Muscle layer of duodenum (tissue), 2 donors: ENCODE results near the gene SYNE1.

Experiments
- H3K27ac ChIP-seq: one replicate; pipeline ENCODE4 v1.7.0; 2013; ENCODE audit warnings: mild to moderate bottlenecking, low read length
- H3K27me3 ChIP-seq: one replicate; pipeline ENCODE4 v1.7.0; 2013; ENCODE audit warnings: low read depth, mild to moderate bottlenecking, control low read depth, low read length
- H3K36me3 ChIP-seq, 2 donors: one replicate each; pipeline ENCODE4 v1.7.0; 2013; ENCODE audit warnings: low read length in 2 of 2, control low read depth in 1 of 2, mild to moderate bottlenecking in 1 of 2; ENCODE audit not compliant: insufficient read depth in 2 of 2, control insufficient read depth in 1 of 2
- H3K4me1 ChIP-seq, 2 donors: one replicate each; pipeline ENCODE4 v1.7.0; 2013; ENCODE audit warnings: low read length in 2 of 2, mild to moderate bottlenecking in 2 of 2, control low read depth in 1 of 2, moderate library complexity in 1 of 2; ENCODE audit not compliant: insufficient read depth in 2 of 2, control insufficient read depth in 1 of 2
- H3K4me3 ChIP-seq, 2 donors: one replicate each; pipeline ENCODE4 v1.7.0; 2013; ENCODE audit warnings: low read length in 2 of 2, low read depth in 1 of 2, mild to moderate bottlenecking in 1 of 2
- H3K9me3 ChIP-seq, 2 donors: one replicate each; pipeline ENCODE4 v1.7.0; 2013; ENCODE audit warnings: low read length in 2 of 2, control low read depth in 1 of 2, mild to moderate bottlenecking in 1 of 2; ENCODE audit not compliant: control insufficient read depth in 1 of 2
- donor health status: healthy.

SYNE1 gene

DNA sequence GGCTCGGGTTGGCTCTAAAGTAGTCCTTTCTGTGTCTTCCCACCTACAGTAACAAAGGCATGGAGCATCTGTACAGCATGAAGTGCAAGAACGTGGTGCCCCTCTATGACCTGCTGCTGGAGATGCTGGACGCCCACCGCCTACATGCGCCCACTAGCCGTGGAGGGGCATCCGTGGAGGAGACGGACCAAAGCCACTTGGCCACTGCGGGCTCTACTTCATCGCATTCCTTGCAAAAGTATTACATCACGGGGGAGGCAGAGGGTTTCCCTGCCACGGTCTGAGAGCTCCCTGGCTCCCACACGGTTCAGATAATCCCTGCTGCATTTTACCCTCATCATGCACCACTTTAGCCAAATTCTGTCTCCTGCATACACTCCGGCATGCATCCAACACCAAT is 538.5 kb downstream of the SYNE1 start:
- no peaks in the 10 kb centered on the region for H3K4me1 ChIP-seq
- H3K36me3 ChIP-seq: no peaks in the 10 kb centered on the region
- H3K4me3 ChIP-seq: no peak overlapping the region
- no peaks in the 10 kb centered on the region for H3K9me3 ChIP-seq
- H3K27me3 ChIP-seq: no peaks in the 10 kb centered on the region
- H3K27ac ChIP-seq: no peak overlapping the region

DNA sequence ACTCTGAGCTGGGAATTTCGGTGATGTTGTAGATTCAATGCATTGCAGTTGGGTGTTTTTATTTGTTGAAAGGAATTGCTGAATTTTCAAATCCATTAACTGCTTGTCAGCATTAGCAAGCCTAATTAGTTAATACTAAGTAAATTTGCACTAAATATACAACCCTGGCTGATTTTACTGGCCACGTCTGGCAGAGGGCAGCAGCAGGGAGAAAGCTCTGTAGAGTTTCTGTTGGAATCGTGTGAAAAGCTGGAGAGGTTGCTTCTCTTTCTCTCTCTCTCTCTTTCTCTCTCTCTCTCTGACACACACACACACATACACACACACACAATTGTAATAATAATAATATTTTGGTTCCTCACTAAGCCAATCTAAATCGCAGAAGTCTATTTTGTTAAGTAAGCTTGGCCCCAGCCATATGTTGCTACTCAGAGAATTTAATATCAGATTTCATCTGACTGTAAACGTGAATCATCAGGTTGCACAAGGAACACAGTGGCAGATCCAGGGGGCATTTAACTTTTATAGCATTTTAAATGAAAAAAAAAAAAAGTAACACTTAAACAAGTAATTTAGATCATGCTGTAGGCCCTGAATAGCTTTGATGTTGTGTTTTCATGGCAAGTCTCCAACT is 540.2 kb downstream of the SYNE1 start:
- Histone ChIP-seq H3K4me3 (no peak overlapping the region), H3K27me3 (no peaks in the 10 kb centered on the region), H3K4me1 (no peaks in the 10 kb centered on the region), H3K9me3 (no peaks in the 10 kb centered on the region), H3K27ac (no peak overlapping the region), H3K36me3 (no peaks in the 10 kb centered on the region)

DNA sequence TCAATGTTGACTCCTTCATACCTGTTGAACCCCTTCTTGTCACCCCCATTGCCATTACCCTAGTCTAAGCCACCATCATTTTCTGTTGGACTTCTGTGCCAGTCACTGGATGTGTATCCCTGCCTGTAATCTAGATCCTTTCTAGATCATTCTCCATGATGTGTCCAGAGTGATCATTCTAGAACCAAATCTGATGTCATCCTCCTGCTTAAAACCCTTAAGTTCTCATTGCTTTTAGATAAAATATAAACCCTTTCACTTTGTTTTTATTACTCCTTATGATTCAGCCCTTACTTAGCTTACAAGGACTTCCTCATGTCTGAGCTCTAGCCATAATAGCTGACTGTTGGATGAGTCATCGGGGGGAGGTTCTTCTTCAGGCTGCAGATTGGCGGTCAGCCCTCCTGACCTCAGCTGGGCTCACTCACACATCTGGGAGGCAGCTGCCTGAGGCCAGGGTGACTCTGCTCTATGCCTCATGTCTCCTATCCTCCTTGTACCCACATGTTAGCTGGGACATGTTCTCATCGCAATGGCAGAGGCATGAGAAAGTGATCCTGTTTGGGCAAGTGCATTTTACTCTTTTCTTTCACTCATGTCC is 542.1 kb downstream of the SYNE1 start:
- no peak overlapping the region for H3K4me3 ChIP-seq
- no peaks in the 10 kb centered on the region for H3K27me3 ChIP-seq
- no peaks in the 10 kb centered on the region for H3K9me3 ChIP-seq
- no peaks in the 10 kb centered on the region for H3K36me3 ChIP-seq
- no peak overlapping the region for H3K27ac ChIP-seq
- no peaks in the 10 kb centered on the region for H3K4me1 ChIP-seq

DNA sequence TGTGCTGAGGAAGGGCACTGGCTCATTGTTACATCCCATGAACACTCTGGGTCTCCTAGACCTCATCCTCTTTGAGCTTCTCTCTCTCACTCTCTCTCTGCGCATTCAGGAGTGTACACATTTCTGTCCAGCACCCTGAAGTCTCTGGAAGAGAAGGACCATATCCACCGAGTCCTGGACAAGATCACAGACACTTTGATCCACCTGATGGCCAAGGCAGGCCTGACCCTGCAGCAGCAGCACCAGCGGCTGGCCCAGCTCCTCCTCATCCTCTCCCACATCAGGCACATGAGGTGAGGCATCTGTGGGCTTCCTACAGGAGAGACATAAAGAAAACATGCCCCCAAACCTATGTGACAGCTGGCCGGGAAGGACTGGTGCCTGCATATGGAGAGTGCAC is 542.9 kb downstream of the SYNE1 start:
- H3K4me1 ChIP-seq: no peaks in the 10 kb centered on the region
- H3K36me3 ChIP-seq: no peaks in the 10 kb centered on the region
- H3K27me3 ChIP-seq: no peaks in the 10 kb centered on the region
- H3K4me3 ChIP-seq: no peak overlapping the region
- H3K27ac ChIP-seq: no peak overlapping the region
- no peaks in the 10 kb centered on the region for H3K9me3 ChIP-seq

DNA sequence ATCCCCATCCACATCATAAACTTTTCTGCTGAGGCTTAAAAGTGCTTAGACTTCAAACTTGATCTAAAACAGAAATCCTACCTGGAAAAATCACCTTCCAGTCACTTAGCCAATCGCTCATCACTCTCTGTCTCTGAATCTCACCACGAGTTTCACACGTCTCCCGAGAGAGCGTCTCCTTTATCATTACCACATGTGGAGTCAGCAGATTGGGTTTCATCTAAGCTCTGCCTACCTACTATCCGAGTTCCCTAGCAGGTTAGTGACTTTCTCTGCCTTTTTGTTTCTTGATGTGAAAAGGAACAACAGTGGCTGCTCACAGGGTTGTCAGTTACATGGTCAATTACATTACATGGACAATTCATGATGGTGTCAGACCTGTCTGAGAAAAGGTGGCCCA is 543.5 kb downstream of the SYNE1 start:
- Histone ChIP-seq H3K4me1 (no peaks in the 10 kb centered on the region), H3K36me3 (no peaks in the 10 kb centered on the region), H3K27ac (no peak overlapping the region), H3K4me3 (no peak overlapping the region), H3K9me3 (no peaks in the 10 kb centered on the region), H3K27me3 (no peaks in the 10 kb centered on the region)

DNA sequence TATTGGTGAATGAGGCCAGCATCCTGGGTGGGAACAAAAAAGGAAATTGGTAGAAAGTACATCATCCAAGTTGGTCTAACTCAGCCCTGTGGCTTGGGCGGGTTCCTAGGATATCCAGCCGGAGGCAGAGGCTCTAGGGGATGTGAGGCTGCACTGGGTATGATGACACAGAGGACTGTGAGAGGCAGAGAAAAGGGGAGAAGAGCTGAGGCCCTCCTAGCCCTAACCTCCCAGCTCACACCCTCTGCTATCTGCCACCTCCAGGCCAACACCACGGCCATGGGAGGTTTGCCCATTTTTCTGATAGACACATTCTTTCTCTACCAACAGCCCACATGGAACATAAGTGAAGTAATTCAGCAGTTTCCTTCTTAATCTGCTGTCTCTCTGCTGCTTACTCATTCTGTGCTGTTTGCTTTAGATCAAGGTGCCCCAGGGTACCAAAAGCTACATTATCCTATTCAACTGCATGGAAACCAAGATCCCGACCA is 545.3 kb downstream of the SYNE1 start:
- Histone ChIP-seq H3K27ac (no peak overlapping the region), H3K4me3 (no peak overlapping the region), H3K9me3 (no peaks in the 10 kb centered on the region), H3K27me3 (no peaks in the 10 kb centered on the region), H3K36me3 (no peaks in the 10 kb centered on the region), H3K4me1 (no peaks in the 10 kb centered on the region)

DNA sequence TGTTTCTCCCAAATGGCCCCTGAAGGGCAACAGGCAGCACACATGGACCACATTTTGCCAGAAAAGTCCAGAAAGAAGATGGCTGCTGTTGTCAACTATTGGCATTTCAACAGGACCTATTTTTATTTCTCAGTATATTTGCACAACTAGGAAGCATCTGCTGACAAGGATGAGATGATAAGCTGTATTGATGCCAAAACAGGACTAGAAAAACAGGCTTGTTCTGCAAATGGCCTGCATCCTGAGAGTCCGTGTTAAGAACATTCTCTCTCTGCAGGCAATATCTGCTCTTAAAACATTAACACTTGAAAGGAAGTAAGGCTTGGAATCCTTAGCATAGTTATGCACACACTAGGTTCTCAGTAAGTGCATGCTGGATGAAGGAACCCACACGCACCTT is 546.0 kb downstream of the SYNE1 start:
- no peaks in the 10 kb centered on the region for H3K36me3 ChIP-seq
- no peak overlapping the region for H3K27ac ChIP-seq
- no peaks in the 10 kb centered on the region for H3K9me3 ChIP-seq
- no peak overlapping the region for H3K4me3 ChIP-seq
- H3K4me1 ChIP-seq: no peaks in the 10 kb centered on the region
- H3K27me3 ChIP-seq: no peaks in the 10 kb centered on the region

DNA sequence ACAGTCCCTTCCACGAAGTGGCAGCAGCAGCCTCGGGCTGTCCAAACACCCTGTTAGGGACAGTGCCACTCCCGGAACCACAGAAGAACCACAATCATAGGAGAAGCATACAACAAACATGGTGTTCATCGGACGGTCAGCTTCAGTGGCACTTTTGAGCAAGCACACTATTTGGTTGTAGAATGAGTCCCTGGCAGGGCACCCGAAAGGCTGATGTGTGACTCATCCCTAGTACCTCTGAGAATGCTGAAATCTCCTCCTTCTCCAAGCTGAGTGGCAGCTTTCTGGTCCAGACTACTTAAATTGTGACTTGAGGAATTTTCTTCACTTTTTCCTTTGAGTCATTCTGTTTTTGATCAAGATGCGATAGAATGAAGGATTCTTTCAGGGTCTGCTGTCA is 547.2 kb downstream of the SYNE1 start:
- no peaks in the 10 kb centered on the region for H3K9me3 ChIP-seq
- no peak overlapping the region for H3K4me3 ChIP-seq
- no peaks in the 10 kb centered on the region for H3K27me3 ChIP-seq
- H3K36me3 ChIP-seq: no peaks in the 10 kb centered on the region
- no peaks in the 10 kb centered on the region for H3K4me1 ChIP-seq
- no peak overlapping the region for H3K27ac ChIP-seq

DNA sequence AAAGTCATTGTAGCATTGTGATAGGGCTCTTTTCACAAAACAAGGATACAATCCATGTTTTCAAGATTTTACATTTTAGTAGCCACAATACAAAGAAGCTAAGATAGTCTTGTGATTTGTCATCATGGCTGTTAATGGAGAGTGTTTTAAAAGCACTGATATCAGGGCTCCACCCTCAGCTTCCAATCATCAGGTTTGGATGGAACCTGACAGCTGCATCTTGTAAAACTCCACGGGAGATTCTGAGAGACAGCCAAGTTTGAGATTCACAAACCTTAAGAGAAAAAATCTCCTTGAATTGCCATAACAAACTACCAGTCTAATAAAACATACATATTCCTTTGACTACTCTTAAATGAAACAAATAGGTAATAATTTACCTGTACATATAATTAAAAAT is 549.5 kb downstream of the SYNE1 start:
- Histone ChIP-seq H3K36me3 (no peaks in the 10 kb centered on the region), H3K4me1 (no peaks in the 10 kb centered on the region), H3K27me3 (no peaks in the 10 kb centered on the region), H3K9me3 (no peaks in the 10 kb centered on the region), H3K27ac (no peak overlapping the region), H3K4me3 (no peak overlapping the region)

DNA sequence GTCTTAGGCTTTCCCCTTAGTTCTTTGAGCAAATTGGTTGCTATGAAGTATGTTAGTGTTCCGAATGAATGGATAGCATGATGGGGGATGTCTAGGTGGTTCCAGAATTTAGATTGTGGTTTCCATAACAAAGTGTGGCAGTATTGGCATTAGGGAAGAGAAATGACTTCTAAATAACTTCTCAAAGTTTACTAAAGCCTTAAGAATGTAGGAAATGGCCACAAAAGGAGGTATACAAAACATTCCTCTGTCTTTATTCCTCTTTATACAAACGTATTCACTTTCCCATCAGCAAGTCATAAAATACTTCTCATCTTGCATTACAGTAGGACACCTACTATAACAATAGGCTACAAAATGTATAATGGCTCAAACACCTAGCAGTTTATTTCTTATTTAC is 550.1 kb downstream of the SYNE1 start:
- no peak overlapping the region for H3K27ac ChIP-seq

DNA sequence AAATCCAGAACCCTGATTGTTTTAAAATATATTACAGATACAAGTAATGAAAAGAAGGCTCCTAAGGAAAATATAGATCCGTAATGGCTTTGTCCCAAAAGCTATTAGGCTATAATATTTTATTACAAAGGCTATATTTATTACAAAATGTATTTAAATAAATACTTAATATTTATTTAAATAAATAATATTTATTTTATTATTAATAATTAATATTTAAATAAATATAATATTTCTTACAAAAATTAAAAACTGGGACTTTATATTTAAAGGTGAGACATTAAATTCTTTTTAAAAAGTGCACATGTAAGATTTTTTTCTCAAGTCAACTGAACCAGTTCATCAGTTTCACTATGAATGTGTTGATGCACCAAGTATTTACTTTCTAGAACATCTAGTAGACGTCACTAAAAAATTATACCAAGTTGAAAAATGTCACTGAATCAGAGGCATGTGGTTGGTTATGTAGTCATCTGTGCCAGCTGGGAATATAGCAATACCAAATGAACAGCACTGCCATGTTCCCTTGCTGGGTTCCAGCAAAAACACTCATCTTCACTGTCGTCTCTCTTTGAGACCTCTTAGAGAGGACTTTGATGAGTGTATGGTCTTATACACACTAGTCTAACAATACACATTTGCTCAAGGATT is 550.8 kb downstream of the SYNE1 start:
- no peak overlapping the region for H3K4me3 ChIP-seq
- no peaks in the 10 kb centered on the region for H3K9me3 ChIP-seq
- H3K27me3 ChIP-seq: no peaks in the 10 kb centered on the region
- no peaks in the 10 kb centered on the region for H3K36me3 ChIP-seq
- no peak overlapping the region for H3K27ac ChIP-seq
- H3K4me1 ChIP-seq: no peaks in the 10 kb centered on the region

More for the DNA sequence above, 550.1 kb downstream of the SYNE1 start:
- no peaks in the 10 kb centered on the region for H3K4me1 ChIP-seq
- no peak overlapping the region for H3K4me3 ChIP-seq
- no peaks in the 10 kb centered on the region for H3K27me3 ChIP-seq
- H3K36me3 ChIP-seq: no peaks in the 10 kb centered on the region
- no peaks in the 10 kb centered on the region for H3K9me3 ChIP-seq
